C4-2B (cell line): ENCODE results near the gene MAP9.

Source experiments
- H3K27ac ChIP-seq: fragments of 450-650 bp; 2 replicates; pipeline ENCODE4 v1.5.1; 2017
- ZFX ChIP-seq: fragments of 450-650 bp; IDR thresholded peaks from 2 replicates; pipeline ENCODE4 v1.6.1; 2017
- TF ChIP-seq, protein P1 (sequence below): fragments of 450-650 bp; conservative IDR thresholded peaks from 2 replicates; pipeline ENCODE4 v1.5.1; 2017; ENCODE audit warnings: mild to moderate bottlenecking

Gene MAP9

DNA sequence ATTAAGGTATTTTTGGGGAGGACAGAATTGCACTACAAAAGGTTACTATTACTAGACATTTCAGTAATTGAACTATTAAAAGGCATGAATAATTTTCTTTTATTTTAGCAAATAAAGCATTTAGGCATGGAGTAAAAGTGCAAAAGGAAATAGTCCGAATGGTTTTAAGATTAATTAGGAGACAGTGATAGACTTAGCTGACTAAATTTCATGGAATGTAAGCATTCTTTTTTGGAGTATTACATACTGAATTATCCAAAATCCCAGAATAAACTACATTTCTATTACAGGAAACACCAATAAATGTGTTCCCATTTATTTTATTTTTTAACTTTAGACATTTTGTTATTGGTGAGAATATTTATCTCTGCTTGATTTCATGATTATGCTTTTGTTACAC is 30.7 kb upstream of the MAP9 start:
- TF ChIP-seq ZFX = no peak
- TF ChIP-seq, protein P1, sequence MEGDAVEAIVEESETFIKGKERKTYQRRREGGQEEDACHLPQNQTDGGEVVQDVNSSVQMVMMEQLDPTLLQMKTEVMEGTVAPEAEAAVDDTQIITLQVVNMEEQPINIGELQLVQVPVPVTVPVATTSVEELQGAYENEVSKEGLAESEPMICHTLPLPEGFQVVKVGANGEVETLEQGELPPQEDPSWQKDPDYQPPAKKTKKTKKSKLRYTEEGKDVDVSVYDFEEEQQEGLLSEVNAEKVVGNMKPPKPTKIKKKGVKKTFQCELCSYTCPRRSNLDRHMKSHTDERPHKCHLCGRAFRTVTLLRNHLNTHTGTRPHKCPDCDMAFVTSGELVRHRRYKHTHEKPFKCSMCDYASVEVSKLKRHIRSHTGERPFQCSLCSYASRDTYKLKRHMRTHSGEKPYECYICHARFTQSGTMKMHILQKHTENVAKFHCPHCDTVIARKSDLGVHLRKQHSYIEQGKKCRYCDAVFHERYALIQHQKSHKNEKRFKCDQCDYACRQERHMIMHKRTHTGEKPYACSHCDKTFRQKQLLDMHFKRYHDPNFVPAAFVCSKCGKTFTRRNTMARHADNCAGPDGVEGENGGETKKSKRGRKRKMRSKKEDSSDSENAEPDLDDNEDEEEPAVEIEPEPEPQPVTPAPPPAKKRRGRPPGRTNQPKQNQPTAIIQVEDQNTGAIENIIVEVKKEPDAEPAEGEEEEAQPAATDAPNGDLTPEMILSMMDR = no peak

DNA sequence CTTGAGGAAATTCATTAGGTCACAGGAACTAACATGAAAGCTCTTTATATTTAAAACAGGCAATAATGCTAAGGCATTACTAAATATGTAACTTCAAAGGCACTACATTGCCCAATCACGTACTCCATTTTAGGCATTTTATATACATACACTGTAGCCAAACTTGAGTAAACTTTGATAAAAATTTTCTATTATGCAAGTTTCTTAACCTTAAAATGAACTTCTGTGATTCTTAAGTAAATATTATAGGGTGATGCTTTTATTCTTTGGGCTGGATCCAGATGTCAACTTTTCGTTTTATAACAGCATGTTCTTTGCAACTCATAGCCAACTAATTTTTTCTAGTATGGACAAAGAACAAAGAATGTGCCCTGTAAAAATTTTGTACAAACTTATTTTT is 28.3 kb upstream of the MAP9 start:
- TF ChIP-seq, protein P1 = no peak
- TF ChIP-seq ZFX = no peak
- no peak overlapping the region for H3K27ac ChIP-seq

More for the DNA sequence above, 30.7 kb upstream of the MAP9 start:
- H3K27ac ChIP-seq = no peak overlapping the region

DNA sequence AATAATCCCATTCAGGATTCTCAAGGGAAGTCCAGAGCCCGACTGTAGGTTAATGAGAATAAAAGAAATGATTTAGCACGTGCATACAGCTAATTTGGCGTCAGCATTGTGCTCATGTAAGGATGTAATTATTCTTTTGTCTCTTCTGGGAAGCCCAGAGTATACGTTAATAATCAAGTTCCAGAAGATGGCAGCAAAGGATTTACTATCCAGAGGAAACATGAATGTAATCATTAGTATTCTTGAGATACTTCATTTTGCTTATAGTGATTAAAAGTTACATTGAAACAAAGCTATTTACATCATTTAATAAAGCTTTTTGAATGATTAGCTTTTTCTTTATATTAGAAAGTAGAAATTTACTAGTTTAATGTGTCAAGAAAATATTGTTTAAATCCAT is 27.1 kb upstream of the MAP9 start:
- no peak overlapping the region for H3K27ac ChIP-seq
- no peak for TF ChIP-seq ZFX
- TF ChIP-seq, protein P1 = peak; percentile 68

DNA sequence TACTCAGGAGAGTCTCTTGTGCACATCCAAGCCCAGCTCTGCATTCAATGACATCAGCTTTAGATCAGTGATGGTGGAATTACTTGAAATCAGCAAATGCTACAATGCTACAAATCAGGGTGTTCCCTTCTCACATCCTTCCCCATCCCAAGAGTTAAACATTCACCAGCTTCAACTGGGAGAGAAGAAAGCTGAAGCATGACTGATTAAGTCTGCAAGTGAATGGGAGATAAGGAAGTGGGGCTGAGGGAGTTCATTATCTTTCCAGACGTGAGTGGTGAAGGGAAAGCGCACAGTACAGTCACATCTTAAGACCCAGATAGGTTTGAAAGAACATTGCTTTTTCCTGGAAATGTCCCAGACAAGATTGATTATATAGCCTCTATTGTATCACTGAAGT is 26.2 kb upstream of the MAP9 start:
- no peak overlapping the region for H3K27ac ChIP-seq
- TF ChIP-seq, protein P1 = no peak
- TF ChIP-seq ZFX = no peak

DNA sequence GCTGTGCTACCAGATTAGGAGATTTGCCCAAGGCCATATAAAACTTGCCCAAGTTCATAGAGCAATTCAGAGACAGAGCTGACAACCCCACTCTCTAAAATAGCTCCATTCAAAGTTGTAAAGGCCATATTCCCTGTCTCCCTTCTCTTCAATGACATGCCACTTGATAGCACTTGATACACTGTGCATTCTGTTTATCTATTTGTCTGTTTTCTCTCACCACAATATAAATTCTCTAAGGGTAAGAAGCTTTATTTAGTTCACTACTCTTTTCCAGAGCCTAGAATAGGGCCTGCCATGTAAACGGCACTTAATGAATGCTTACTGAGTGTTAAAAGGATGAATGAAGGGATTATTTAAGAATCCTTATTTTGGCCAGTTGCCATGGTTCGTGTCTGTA is 24.1 kb upstream of the MAP9 start:
- H3K27ac ChIP-seq = 0 out of 2 replicates have a peak overlapping the region, but pooled peaks have one; percentile 33
- TF ChIP-seq, protein P1 = no peak
- TF ChIP-seq ZFX = no peak

DNA sequence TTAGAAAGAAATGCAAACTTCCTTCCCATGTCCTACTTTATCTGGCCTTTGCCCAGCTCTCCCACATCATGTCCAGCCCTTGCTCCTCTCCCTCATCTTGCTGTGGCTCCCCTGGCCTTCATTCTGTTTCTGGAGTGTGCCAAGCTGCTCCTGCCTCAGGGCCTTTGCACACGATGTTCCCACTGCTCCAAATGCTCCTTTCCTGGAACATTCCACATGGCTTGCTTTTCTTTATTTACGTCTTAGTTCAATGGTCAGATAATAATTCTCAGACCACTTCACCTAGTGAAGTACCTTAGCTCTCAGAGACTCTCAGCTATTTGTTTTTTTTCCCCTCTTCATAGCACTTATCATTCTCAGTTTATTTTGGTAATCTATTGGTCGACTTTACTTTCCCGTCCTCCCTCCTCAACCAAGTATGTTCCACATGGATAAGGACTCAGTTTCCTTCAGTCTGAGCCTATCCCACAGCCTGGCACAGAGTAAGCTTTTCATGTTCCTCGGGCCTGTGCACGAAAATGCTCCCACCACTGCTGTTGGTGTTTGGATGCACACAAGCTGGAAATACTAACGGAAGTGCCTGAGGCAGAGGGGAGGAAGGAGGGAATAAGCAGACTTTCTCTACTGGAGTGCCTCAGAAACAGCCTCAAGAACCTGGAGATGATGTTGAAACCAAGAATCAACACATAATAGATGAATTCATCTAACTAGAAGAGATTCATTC is 23.4 kb upstream of the MAP9 start:
- TF ChIP-seq ZFX = no peak
- TF ChIP-seq, protein P1 = no peak
- peak overlapping the region; percentile 8 for H3K27ac ChIP-seq

DNA sequence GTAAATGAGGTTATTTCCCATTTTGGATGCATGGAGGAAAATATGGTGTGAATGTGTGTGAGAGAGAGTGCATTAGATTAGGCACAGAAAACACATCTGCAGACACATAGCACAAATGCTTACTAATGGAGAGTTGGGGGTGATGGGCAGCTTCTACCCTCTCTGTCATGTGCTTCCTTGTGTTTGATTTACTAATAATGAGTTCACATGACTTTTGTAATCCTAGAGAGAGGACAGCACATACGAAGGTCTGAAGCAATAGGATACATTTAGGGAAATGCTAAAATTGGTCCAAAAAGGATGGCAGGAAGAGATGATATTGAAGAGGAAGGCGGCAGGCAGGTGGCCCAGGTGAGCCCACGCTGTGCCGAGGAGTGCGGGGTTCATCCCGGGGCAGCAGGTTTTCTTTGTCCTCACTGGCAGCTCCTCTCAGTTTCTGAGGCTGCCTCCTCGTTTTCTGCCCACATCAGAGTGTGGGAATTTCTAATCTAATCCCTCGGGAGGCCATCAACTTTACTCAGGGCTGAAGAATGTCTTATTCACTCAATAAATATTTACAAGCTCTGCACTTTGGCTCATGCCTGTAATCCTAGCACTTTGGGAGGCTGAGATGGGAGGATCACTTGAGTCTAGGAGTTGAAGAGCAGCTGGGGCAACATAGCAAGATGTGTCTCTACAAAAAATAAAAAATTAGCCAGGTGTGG is 15.9 kb upstream of the MAP9 start:
- no peak for TF ChIP-seq ZFX
- TF ChIP-seq, protein P1 = no peak
- no peak overlapping the region for H3K27ac ChIP-seq
